Brain pericyte (primary cell): Measurements from ENCODE around the gene SLMAP.

Source experiments
- DNase-seq: peaks from one replicate; pipeline ENCODE4 v3.0.0-alpha.2; 2012; ENCODE audit warnings: low read depth, low spot score

SLMAP gene

GRCh38 chr3:57749542-57749941 is 6.6 kb upstream of the SLMAP start:
- DNase-seq: no peak

- no peak for DNase-seq
These were observed 3.8 kb upstream of the SLMAP start for GRCh38 chr3:57752307-57752706.

- no peak for DNase-seq
These were observed 3.1 kb upstream of the SLMAP start for GRCh38 chr3:57753016-57753415.

GRCh38 chr3:57755368-57755675 is 787 bp upstream of the SLMAP start:
- no peak for DNase-seq

- DNase-seq: no peak
These were observed 656 bp downstream of the SLMAP start for GRCh38 chr3:57756528-57757401.

- no peak for DNase-seq
These were observed 1.7 kb downstream of the SLMAP start for GRCh38 chr3:57757642-57758297.

- no peak for DNase-seq
These were observed 2.6 kb downstream of the SLMAP start for GRCh38 chr3:57758686-57759085.

GRCh38 chr3:57764794-57765193 is 8.7 kb downstream of the SLMAP start:
- DNase-seq: no peak

GRCh38 chr3:57768595-57768994 is 12.5 kb downstream of the SLMAP start:
- DNase-seq: no peak

- no peak for DNase-seq
These were observed 14.1 kb downstream of the SLMAP start for GRCh38 chr3:57770009-57770827.

- no peak for DNase-seq
These were observed 16.1 kb downstream of the SLMAP start for GRCh38 chr3:57772251-57772650.

GRCh38 chr3:57777774-57778173 is 21.7 kb downstream of the SLMAP start:
- DNase-seq: no peak

- DNase-seq: no peak
These were observed 22.4 kb downstream of the SLMAP start for GRCh38 chr3:57778494-57778893.

- no peak for DNase-seq
These were observed 23.6 kb downstream of the SLMAP start for GRCh38 chr3:57779666-57780065.

- DNase-seq: no peak
These were observed 27.3 kb downstream of the SLMAP start for GRCh38 chr3:57783186-57784088.

GRCh38 chr3:57784089-57784735 is 28.1 kb downstream of the SLMAP start:
- DNase-seq: no peak

- DNase-seq: no peak
These were observed 29.3 kb downstream of the SLMAP start for GRCh38 chr3:57785446-57785845.

- no peak for DNase-seq
These were observed 31.9 kb downstream of the SLMAP start for GRCh38 chr3:57787867-57788623.

- no peak for DNase-seq
These were observed 32.5 kb downstream of the SLMAP start for GRCh38 chr3:57788624-57789018.

GRCh38 chr3:57791245-57791644 is 35.1 kb downstream of the SLMAP start:
- DNase-seq: no peak
